GM19372 (cell line): Measurements from ENCODE around the gene NUP62.
"Not testable (repeated sequence)": the region's sequence is repeated elsewhere in the genome, so short reads cannot be mapped to it uniquely, and the experiment has no call there.

Experiments
- ATAC-seq: cut with Tn5 transposase; IDR thresholded peaks from one replicate; pipeline ENCODE4 v1.9.1; 2021; ENCODE audit warnings: mild to moderate bottlenecking, low read depth, moderate library complexity; ENCODE audit not compliant: unreplicated experiment

The NUP62 gene

DNA sequence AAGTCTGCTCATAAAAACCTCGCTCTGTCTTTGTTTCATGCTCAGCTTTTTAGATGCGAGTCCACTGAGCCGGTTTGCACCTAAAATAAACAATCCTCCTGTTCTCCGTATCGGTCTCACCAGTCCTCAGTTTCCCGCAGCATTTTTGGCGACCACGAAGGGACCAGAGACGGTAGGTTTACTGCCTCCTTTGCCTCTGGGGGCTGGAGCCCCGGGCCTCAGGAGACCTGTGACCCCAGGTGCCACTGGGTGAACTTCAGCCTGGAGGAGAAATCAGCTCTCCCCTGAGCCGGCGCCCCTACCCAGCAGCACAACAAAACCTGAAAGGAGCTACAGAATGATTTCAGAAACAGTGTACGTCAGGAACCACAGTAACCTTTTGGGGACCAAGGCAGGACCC lies 23.6 kb upstream of the NUP62 start:
- ATAC-seq: no peak

- no peak for ATAC-seq
Measured at GRCh38 chr19:49952479-49952836, 23.2 kb upstream of the NUP62 start.

DNA sequence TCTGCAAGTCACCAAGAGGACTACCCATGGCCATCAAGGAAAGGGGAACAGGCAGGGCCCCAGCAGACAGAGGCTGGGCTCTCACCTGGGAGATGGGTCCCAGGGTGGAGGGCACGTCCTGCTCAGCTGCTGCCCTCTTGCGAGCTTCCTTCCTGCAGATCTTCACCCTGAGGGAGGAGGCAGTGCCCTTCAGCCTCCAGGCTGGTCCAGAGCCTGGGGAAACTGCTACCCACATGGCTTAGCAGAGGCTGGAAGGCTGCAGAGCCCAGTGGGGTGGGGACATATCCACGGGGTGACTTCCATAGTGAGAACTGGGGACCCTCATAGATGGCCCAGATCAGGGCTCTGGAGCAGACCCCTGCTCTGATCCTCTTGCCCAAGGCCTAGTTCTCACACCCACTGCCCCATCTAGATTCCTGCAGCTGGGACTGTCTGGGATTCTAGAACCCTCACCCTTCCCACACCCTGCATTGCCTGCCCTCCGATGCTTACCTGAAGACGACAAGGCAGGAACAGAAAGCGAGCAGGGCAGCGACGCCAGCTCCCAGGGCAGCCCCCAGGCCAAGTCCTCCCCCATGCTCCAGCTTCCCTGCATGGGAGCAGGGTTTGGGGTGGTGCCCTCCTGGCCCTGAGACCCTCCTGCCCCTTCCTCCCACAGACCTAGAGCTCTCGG lies 22.6 kb upstream of the NUP62 start:
- no peak for ATAC-seq

- ATAC-seq: no peak
Measured at GRCh38 chr19:49950956-49951526, 21.7 kb upstream of the NUP62 start.

DNA sequence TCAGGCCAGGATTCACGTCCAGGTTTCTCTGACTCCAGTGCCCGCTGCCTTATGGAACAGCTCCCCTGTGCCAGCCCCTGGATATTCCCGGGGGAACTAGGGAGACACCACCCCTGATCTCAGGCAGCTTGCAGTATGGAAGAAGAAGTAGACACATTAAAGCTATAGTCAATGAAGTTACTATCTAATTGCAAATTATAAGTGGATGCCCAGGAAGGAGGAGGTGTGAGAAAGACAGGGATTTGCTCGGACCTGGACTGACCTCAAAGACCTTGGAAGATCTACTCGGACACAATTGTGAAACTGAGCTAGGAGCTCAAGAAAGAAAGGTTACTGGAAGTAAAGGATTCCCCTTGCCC lies 21.3 kb upstream of the NUP62 start:
- ATAC-seq: no peak

DNA sequence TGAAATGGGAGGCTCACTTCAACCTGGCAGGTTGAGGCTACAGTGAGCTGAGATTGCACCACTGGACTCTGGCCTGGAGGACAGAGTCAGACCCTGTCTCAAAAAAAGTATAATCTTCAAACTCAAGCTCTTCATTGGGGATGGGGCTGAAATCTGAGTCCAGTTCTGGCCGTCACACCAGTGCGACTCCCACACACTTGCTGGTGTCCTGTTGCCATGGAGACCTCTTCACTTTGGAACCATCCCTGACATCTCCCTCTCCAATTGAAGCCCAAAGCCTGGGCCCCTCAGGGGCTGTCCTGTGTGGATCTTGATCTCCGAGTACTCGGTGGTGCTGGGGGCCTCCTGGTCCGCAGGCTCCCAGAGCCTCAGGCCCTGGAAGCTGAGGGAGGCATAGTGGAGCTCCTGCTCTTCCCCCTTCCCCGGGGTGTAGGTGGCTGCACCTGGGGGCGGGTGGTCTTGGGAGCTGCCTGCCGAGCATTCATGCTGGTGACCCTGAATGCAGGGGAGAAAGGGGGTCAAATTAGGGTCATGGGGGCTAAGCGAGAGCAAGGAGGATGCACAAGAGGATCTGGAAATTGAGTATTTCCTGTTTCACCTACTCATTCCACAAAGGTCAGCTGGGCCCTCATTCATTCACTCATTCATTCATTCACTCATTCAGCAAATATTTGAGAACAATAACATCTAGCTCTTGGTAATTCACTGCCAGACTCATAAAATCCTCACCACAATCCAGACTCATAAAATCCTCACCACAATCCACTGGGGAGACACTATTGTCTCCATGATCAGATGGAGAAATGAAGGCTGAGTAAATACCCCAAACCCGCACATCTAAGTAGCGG lies 20.7 kb upstream of the NUP62 start:
- no peak for ATAC-seq

DNA sequence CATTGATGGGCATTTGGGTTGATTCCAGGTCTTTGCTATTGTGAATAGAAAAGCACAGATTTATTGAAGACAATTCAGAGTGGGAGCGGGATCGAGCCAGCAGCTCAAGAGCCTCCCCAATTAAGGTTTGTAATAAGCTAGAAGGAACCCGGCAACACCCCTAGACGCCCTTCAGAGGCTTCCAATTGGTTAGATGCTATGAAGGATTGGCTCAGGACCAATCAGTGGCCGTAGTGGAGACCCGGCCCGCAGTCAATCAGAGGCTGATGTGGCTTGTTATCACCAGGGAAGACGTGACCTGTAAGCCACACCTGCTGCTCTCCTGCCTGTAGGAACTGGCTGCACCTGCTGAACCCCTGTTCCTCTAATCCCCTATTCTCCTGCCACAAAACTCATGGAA lies 17.1 kb upstream of the NUP62 start:
- ATAC-seq: no peak

- ATAC-seq: not testable (repeated sequence)
Measured at GRCh38 chr19:49944567-49944966, 15.3 kb upstream of the NUP62 start.

GRCh38 chr19:49940482-49940791 lies 11.1 kb upstream of the NUP62 start:
- no peak for ATAC-seq

DNA sequence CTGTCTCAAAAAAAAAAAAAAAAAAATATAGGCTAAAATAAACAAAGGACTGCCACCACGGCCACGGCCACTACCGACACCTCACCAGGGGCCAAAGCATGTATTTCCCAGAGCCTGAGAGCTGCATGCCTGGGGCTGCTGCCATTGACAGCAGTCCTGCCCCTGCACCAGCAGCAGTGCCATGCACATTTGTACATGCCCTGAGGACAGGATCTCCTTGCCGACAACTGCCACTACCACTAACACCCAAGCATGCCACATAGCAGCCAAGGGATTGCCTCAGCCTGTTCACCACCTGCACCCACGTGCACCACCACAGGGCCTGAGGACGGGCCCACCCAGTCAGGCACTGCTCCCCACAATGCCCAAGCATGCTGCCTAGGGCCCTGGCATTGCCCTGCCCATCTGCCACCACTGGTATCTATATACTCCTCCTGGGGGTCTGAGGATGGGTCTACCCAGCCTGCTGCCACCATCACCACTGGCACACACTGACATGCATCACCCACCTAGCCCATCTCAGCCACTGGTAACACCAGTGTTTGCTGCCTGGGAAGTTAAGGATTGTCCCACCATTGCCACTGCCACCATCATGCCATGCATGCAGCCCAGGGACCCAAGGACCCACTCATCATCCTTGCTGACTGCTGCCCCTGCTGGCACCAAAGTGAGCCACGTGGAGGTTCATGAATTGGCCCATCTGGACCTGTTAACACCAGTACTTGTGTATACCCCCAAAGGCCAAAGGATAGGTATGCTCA lies 10.6 kb upstream of the NUP62 start:
- ATAC-seq: no peak

DNA sequence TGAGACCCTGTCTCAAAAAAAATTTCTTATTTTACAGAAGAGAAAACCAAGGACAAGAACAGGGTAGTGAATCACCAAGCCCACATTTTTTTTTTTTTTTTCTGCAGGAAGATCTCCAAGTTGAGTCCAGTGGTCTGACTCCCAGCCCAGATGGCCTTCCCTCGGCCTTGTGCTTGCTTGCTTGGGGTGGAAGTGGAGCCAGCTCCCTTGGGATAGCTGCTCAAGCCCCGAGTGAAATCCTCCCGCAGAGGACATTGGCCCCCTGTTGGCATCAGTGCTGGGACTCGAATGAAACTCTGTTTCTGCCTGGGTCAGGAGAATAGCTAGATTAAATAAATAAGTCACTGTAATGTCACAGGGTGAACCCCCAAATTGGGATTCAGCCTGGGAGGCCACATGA lies 9.4 kb upstream of the NUP62 start:
- no peak for ATAC-seq

DNA sequence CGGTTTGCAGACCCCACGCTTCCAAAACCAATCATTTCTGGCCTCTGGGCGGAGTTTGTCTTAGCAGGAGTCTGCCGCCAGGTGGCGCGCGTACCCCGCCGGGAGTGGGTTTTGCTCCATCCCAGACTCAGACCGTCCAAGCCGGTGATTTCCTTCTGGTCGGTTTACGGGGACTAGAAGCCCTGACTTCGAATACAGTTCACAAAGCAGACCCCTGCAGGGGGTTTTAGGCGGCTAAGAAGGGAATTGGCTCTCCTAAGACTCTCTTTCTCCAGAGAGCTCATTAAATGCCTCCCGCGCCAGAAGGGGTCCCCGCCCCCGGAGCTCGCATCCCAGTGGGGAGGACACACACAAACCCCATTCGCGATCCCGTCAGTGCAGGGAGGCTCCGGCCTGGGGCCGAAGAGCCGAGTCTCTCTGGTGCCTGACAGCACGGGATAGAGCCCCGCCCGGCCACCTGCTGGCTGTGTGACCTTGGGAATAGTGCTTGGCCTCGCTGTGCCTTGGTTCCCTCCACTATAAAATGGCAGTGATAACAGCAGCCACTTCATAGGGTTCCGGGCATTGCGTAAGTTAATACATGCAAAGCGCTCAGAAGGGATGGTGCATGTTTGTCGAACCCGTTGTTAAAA lies 8.6 kb upstream of the NUP62 start:
- ATAC-seq: no peak

- ATAC-seq: no peak
Measured at GRCh38 chr19:49936549-49936948, 7.2 kb upstream of the NUP62 start.

GRCh38 chr19:49933643-49934042 lies 4.3 kb upstream of the NUP62 start:
- no peak for ATAC-seq

DNA sequence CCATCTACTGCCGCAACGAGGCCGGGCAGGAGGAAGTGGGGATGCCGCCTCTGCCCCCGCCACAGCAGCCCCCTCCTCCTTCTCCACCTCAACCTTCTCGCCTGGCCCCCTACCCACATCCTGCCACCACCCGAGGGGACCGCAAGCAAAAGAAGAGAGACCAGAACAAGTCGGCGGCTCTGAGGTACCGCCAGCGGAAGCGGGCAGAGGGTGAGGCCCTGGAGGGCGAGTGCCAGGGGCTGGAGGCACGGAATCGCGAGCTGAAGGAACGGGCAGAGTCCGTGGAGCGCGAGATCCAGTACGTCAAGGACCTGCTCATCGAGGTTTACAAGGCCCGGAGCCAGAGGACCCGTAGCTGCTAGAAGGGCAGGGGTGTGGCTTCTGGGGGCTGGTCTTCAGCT lies 3.4 kb upstream of the NUP62 start:
- no peak for ATAC-seq

DNA sequence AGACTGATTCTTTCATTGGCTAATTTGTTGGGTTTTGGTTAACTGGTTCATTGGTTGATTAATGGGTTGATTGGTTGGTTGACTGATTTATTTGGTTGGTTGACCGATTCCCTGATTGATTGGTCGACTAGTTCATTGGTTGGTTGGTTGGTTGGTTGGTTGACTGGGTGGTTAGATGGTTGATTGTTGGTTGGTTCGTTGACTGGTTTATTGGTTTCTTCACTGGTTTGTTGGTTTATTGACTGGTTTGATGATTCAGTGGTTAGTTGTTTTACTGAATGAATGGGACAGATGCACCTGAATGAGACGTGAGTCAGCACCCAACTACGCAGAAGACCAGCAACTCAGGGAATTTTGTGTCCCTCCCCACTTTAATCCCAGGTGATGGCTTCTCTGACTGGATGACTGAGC lies 2.7 kb upstream of the NUP62 start:
- ATAC-seq: no peak

DNA sequence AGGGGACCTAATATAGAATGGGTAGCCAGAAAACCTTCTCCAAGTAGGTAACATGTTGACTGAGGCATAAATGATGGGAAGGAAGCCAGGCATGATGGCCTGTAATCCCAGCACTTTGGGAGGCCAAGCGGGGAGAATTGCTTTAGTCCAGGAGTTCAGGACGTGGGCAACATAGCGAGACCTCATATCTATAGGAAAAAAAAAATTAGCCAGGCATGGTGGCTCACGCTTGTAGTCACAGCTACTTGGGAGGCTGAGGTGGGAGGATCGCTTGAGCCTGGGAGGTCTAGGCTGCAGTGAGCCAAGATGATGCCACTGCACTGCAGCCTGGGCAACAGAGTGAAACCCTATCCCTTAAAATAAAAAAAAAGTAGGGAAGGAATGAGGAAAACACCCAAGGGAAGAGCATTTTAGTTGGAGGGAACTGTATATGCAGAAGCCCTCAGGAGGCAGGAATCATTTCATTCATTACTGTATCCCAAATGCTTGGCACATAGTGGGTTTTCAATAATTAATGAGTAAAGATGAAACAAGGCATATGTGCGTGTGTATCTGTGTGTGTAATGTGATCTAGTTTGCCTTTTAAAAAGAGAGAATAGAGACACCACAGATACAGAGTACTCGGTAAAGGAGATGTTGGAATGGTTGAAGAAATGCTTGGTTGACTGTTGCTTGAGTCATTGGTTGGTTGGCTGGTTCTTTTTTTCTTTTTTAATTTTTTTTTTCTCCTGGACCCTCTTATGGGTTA lies 2.2 kb upstream of the NUP62 start:
- ATAC-seq: no peak

DNA sequence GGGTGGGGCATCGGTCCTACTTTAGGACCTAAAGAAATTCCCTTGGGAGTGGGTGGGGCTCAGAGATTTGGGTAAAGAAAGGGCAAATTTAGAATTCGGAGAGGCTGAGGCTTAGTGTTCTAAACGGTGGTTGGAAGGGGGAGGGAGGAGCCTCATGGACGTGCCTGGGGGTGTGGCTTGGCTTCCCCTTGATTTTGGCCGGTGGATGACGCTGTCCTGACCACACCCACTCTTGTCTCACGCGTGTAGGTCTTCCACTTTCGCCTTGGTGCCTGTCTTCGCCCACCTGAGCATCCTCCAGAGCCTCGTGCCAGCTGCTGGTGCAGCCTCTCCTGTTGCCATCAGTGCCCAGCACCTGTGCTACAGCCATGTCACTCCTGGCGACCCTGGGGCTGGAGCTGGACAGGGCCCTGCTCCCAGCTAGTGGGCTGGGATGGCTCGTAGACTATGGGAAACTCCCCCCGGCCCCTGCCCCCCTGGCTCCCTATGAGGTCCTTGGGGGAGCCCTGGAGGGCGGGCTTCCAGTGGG lies 1.2 kb upstream of the NUP62 start:
- no peak for ATAC-seq

DNA sequence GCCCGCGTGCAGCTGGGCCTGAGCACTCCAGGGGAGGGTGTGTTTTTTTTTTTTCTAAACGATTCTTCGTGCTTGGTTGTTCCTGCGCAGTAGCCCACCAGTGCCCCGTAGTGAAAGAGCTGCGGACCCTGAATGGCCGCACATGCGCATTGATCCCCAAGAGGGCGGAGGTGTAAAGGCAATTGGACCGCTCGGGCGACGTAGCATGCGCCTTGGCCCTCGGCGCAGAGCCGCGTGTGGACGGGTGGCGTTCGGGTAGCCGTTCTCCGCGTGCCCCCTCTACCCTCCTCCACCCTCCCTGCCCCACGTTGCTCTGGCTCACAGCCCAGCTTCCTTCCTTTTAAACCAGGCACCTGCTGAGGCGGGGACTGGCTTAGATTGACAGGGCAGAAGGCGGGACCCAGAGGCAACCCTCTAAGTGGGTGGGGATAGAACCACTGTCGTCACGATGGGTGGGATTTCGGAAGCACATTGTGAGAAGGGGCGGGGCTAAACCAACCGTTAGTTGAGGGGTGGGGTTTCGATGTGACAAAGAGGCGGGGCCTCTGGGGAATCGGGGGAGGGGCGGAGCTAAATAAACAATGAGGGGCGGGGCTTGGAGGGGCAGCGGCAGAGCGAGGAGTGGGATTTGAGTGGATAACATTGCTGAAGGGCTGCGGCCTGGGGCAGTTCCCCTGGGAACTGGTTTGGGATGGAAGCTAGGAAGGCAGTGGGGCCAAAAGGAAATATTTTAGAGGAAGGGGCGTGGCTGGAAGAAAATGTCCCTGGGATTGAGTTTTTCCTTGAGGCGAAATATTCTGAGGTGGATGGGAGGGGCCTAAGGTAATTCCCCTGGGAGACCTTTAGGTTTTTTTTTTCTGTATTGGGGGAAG lies 543 bp upstream of the NUP62 start:
- ATAC-seq: peak; percentile 65
